Hematopoietic multipotent progenitor cell treated with erythropoietin and hydrocortisone succinate and interleukin-3 and kit ligand, for 15 days (in vitro differentiated cells): ENCODE measurements around the gene AREL1.
A peak's percentile ranks its signal among the peaks of the same experiment; 100 is the strongest.

Source experiments
- DNase-seq: peaks from one replicate; pipeline ENCODE4 v3.0.0-alpha.2; 2015; ENCODE audit warnings: low spot score

Gene AREL1

DNA sequence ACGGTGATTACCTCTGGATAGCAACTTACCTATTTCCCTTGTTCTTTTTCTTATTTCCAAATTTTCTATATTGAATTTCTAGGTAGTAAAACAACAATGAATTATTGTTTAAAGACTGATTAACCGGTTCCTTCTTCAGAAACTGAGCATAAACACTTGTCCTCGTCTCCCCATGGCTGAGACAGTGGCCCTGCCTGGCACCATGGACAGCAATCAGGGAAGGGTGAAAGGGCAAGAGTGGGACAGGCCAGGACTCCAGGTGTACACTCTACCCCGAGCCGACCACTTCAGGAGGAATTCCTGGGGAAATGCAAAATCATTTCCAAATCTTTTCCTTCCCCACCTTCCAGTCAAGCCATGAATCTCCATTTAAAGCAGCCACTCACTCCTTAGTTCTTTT lies 52.0 kb downstream of the AREL1 start:
- DNase-seq: no peak

- peak; percentile 68 for DNase-seq
Measured at GRCh38 chr14:74660167-74660566, 52.7 kb downstream of the AREL1 start.

GRCh38 chr14:74658535-74659131 lies 54.2 kb downstream of the AREL1 start:
- no peak for DNase-seq

- DNase-seq: no peak
Measured at GRCh38 chr14:74656964-74657363, 55.9 kb downstream of the AREL1 start.

- no peak for DNase-seq
Measured at GRCh38 chr14:74655599-74656395, 57.1 kb downstream of the AREL1 start.

- no peak for DNase-seq
Measured at GRCh38 chr14:74654931-74655330, 57.9 kb downstream of the AREL1 start.

GRCh38 chr14:74653386-74654138 lies 59.3 kb downstream of the AREL1 start:
- DNase-seq: no peak

DNA sequence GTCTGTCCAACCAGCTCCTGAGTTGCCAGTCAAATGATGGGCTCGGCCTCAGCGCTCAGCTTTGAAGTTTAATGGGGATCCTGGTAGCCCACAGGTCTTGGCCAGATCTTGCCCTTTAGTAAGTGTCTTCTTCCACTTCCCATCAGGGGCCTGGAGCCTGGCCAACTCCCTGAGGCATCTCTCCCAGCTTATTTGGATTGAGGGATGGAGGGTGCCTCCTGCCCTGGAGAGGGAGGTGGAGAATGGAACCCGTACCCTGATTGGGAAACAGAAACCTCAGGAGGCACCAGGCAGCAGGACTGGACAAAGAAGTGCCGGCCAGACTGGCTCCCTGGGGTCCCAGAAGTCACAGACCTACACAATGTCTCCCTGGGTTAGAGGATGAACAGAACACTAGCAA lies 60.3 kb downstream of the AREL1 start:
- no peak for DNase-seq

DNA sequence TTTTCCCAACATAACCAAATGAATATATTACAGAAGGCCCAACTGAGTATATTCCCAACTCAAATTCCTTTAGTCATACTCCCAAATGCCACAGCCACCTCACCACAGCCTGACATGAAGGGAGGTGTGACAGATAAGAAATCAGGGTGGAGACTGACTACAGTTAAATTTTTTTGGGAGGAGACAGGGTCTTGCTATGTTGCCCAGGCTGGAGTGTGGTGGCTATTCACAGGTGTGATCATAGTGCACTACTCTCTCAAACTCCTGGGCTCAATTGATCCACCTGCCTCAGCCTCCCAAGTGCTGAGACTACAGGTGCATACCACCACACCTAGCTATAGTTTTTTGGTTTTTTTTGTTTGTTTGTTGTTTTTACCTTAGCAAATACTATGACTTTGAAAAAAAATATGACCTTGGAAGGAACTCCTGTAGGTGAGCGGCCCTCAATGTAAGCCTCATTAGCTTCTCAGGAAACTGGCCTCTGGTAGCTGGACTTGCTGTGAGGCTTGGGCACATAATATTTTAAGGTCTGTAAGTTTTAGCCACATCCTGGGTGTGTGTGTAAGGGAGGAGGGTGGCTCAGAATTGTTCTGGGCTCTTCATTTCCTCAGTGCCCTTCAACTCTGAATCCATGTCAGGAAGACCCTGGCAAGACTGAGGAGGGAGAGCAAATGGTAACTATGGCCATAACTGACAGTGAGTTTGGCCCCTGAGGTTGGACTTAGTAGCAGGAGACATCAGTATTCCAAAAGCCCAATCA lies 61.8 kb downstream of the AREL1 start:
- no peak for DNase-seq

- DNase-seq: no peak
Measured at GRCh38 chr14:74649673-74650072, 63.2 kb downstream of the AREL1 start.

DNA sequence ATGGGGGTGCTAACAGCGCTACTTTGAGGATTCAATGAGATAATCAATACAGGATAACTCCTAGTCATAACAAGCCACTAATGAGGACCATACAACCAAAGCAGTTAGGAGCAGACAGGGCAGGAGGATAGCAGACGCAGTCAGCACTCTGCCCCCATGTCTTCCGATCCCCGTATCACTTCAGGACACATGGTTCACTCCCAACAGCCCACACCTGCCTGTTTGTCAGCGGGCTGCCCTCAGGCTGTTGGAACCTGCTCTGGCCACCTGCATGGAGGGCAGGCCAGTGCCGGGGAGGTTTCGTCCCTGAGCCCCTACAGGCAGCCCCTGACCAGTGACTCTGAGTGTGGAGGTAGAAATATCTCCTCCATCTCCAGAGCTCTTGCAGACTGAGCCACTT lies 63.7 kb downstream of the AREL1 start:
- DNase-seq: no peak

GRCh38 chr14:74648601-74649000 lies 64.3 kb downstream of the AREL1 start:
- DNase-seq: no peak

DNA sequence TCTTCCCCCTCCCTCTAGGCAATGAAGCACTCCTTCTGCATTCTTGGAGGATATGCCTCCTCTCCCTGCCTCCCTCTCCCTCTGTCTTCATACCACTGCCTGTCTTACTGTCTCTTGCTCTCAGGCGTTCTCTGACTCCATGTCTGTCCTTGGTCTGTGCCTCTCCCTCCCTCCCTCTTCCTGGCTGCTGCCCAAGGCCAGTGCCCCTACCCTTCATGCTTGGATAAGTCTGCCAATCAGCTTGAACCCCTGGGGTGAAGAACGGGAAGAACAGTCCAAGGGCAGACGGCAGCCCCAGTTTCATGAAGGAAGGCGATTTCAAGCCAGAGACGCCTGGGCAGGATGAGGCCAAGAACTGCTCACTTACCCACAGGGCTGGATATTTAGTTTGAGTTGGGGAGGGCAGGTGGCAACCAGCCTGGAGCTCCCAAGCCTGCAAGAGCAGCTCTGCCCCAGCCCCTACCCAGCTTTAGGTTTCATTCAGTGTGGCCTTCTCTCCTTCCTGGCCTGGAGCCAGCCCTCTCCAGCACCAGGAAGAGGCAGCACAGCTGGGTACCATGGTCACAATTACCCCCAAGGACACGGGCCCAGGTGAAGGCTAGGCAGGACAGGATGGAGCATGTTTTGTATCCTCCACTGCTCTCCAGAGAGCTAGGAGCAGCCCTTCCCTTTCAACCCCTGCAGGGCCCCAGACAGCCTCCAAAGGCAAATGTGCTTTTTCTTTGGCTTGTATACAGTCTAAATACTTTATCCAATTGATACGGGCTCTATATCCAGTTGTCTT lies 65.0 kb downstream of the AREL1 start:
- no peak for DNase-seq

DNA sequence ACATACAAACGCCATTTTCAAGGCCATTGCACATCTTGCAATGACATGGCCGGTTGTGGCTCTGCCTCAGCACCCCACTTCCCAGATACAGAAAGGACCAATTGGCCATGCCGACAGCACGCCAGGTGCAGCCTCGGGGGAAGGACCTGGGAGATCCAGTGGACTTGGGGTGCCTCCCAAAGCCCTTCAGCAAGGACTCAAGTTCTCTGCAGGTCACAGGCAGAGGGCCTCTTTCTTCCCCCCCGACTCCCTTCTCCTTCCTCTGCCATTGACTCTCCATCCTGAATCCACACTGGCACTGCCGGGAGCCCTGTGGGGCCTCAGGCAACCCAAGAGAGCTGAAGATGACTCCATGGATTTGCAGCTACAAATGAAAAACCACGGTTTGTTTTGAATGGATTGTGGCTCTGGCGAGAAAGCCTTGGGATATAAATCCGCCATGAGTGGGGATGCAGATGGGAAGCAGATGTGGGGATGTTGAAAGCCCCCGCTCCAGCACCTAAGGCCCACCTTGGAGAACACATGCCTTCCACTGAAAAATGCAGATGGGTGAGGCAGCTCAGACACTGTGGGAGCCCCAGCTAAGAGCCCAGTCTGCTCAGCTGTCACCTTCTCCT lies 65.7 kb downstream of the AREL1 start:
- no peak for DNase-seq

DNA sequence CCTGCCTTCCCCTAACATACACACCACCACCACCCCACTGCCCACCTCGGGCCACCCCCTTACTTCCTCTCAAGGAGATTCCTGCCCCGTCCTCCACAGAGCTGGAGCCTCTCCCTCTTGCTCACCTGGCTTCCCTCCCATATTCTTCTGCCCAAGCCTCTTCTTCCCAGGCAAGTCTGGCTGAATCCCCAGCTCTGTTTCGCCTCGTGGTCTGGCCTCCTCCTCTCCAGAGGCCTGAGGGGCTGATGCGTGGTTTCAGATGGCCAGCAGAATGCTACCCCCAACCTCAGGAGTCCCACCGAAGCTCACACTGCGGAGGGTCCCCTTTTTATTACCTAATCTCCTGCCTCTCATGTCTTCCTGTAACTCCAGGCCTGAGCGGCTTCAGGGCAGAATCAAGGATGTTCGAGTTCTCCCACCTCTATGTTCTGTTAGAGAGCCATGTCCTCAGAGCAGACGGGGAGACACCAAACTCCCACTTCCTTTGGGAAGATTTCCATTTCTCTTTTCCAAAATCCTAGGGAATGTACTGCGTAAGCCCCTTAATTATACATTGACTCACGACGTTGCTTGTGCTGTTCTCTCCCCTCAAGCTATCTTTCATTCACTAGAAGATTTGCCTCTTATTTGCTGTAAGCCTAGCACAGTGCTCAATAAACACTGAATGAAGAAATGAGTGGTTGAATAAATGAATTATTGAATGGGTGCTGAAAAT lies 67.0 kb downstream of the AREL1 start:
- no peak for DNase-seq

DNA sequence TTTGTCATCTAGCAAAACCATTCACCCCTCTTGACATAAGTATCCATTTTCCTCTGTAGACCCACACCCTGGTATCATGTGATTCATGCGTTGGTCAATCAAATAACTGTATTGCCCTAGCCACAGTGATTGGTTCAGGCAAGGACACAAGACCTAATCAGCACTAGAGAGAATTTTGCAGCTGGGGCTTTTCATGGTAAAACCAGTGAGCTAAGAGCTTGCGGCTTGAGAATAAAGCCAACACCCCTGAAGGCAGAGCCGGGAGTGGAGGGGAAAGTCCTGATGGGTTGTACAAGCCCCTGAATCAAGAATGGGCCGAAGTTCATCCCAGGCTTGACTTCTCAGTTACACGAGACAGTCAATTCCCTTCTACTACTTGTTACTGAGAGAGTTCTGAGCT lies 67.6 kb downstream of the AREL1 start:
- no peak for DNase-seq

DNA sequence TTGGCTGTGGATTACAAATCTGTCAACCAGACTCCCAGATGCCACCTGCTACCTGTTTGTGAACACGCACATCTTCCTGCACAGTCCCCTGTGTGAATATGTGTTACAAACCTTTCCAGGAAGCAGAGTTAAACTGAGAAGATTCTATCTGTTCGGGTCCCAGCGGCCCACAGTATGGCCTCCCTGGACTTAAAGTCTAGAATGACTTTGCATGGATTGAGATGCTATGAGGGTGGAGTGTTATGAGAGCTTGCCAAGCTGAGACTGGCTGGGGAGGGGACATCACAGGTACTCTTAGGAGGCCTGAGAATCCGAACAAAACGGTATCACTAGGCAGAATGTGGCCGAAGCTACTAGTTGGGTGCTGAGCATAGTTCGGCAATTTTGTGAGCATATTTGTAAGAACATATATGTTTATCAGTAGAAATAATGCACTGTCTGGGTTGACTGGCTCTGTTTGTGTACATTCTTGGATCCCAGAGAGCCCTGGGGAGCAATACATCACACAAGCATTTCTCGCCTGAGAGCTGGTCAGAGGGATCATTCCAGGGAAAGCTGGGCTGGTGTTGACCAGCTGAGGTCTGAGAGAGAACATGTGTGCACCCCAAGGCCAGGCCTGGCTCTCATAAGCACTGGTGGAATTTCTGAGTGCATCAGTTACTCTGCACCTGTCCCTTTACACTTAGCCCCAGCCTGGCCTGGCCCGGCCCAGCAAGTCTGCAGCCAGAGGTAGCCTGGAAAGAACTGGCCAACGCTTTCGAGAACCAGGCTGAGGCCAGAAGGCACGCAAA lies 71.1 kb downstream of the AREL1 start:
- no peak for DNase-seq

GRCh38 chr14:74638966-74639365 lies 73.9 kb downstream of the AREL1 start:
- no peak for DNase-seq

DNA sequence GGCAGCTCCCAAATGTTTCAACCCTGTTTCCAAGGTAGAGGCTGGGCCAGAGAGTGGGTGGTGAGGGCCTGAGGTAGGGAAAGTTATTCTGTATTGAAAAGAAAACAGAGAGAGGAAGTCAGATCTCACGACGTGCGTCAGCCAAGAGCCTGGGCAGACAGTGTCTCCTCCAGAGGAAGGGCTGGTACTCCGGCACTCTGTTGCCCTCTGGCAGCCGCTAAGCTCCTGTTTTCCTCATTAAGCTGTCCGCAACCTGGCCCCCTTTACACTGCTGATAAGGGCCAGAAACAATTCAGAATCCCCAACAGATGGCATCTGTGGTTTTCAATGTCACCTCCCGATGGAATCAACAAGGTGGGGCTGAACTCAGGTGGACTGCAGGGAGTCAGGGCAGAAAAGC lies 74.8 kb downstream of the AREL1 start:
- DNase-seq: no peak

DNA sequence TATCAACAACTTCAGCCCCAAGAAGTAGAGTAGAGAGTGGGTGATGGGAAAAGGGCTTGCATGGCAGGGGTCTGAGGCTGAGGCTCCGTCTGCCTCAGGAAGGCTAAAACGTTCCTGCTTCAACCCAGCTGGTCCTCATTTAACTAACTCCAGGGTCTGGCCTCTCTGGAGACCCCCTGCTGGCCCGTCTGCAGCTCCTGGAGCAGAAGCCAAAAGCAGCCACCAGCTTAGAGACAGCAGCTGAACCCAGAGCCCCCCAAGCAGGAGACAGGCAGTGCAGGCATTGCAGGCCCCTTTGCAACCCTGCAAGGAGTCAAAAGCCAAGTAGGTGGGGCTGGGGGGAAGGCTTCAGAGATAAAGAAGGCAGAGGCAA lies 75.7 kb downstream of the AREL1 start:
- no peak for DNase-seq
